HUDEP-2 (cell line): ENCODE data around the gene MBOAT7.
A peak's percentile ranks its signal among the peaks of the same experiment; 100 is the strongest.

ENCODE experiments used
- DNase-seq, 76 experiments: peaks; one replicate each; lab custom pipeline; 2025; ENCODE audit not compliant: unreplicated experiment in 76 of 76; lab: John Stamatoyannopoulos, UW

Gene MBOAT7

DNA sequence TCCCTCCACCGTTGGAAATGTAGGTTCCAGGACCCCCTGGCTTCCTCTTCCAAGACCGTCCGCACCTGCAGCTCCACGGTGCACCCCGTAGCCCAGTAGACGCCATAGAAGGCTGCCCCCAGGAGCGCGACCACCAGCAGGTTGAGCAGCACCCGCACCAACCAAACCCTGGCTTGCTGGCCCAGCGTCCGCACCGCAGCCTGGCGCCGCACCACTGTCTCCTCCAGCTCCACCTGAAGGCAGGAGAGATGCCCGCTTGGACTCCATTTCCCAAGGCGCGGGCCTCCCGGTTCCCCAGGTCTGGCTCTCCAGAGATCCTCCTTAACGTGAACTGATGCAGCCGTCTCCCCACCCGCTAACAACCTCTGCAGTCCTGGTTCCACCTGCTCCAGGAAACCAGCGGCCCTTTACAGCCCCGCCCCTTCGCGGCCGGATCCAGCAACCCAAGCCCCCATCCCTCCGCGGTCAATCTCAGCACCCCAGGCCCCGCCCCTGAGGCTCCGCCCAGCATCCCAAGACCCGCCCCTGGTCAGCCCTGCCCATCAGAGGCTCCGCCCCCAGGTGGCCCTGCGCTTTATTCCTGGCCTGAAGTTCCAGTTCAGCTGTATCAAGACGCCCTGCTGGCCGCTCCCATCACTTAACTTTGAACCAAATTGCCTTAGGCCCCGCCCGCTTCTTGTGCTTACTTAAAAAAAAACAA lies 24.9 kb downstream of the MBOAT7 start:
- DNase-seq, result peak in 50 of 76 experiments; percentile 5 to 74 (median 46)

DNA sequence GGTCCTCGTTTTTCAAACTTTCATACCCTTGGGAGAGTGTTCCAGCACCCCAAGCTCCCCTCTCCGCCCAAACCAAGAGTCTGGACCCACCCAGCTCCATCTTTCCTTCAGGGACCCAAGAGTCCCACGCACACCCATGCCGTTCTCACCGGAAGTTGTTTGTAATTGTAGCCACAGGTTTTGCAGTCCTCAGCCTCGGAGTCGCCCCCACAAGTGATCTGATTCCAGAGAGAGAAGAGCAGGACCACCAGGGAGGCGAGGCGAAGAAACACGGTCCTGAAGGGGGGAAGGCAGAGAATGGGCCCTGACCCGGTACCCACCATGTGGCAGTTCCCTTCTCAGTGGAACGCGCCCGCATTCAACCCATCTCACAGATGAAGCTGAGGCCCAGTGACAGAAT lies 26.5 kb downstream of the MBOAT7 start:
- DNase-seq, result no peak

- peak in 74 of 76 experiments; percentile 59 to 99 (median 92) for DNase-seq
These were observed 27.1 kb downstream of the MBOAT7 start for GRCh38 chr19:54162241-54162805.

GRCh38 chr19:54160854-54161253 lies 28.5 kb downstream of the MBOAT7 start:
- no peak for DNase-seq

DNA sequence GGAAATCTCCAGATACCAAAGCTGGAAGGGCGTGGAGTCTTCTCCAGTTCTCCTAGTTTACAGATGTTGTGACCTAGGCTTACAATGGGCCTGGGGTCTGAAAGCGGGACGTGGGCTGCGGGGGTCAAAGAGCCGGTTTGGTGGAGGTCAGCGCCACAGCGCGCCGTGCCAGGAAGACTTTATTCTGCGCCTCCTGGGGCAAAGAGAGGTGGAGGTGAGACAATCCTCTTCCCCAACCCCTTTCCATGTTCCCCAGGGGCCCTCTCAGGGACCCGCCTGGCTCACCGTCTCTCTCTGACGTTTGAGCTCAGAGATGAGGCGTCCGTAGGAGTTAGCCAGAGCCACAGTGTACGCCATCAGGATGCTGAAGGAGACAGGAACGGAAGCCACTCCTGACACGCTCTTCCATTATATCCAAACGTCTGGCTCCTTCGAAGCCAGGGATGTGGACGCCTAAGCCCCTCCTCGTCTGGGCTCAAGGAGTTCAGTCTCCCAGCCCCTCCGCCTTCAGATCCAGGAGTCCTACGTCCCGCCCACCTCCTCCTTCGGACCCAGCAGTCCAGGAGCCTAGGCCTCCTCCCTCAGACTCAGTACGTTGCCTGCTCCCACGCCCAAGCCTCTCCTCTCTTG lies 29.1 kb downstream of the MBOAT7 start:
- DNase-seq, result peak in 2 of 76 experiments; percentile 39 to 53

- DNase-seq, result peak; percentile 93 to 100 (median 100)
These were observed 29.8 kb downstream of the MBOAT7 start, which contains the start of gene LENG1 for GRCh38 chr19:54159352-54160181. Gene LENG1, minus strand, starts transcription at chr19:54159721. Its CDS starts 26 bp downstream, at chr19:54159695.

GRCh38 chr19:54158812-54159351 lies 30.5 kb downstream of the MBOAT7 start:
- peak in 19 of 76 experiments; percentile 17 to 63 (median 30) for DNase-seq

DNA sequence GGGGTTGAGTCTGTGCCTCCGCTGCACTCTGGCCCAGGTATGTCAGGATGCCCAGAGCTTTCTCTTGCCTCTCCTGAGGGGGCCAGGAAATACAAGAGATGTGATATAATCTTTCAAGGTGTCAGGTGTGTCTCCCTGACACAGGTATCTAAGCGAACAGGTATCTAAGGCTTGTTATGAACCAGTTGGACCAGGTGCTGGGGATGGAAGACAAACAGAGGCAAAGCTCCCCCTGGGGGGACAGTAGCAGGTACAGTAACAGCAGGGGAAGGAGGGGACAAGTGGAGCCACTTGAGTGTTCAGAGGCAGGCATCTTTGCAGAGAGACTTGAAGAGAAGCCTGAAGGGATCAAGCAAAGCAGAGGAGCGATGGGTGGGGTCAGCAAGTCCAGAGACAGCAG lies 32.4 kb downstream of the MBOAT7 start:
- no peak for DNase-seq

DNA sequence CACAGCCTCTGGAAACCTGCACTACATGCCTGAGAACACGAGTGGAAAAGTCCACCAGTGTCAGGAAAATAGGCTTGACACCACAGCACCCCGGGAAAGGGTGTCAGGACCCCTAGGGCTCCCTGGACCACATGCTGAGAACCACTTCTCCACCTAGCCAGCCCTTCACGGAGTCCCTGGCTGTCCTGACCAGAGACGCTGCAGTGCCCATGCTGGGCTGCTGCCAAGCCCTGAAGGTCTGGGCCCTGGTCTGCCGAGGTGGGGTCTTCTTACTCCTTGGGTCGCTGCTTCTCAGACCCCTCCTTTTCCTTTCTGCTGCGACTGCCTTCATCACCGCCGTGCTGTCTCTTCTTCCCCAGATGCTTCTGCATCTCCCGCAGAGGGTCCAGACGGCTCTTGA lies 32.9 kb downstream of the MBOAT7 start:
- DNase-seq, result no peak

DNA sequence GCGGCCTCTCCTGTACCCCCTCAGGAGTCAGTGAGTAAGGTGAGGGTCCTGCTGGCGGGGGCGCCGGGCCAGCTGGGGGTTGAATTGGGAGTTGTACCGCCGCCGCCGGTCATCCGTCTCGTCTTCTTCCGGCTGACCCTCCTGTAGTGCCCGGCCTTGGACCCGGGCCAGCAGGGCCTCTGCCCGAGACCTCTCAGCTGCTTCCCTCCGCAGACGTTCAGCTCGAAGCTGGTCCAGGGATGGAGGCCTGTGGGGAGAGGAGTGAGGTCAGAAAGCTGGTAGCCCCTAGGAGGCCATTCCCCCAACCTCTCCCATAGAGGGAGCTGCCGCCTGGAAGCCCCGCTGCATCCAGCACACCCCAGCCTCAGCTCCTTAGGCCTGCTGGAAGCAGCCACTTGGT lies 33.7 kb downstream of the MBOAT7 start:
- DNase-seq, result no peak

DNA sequence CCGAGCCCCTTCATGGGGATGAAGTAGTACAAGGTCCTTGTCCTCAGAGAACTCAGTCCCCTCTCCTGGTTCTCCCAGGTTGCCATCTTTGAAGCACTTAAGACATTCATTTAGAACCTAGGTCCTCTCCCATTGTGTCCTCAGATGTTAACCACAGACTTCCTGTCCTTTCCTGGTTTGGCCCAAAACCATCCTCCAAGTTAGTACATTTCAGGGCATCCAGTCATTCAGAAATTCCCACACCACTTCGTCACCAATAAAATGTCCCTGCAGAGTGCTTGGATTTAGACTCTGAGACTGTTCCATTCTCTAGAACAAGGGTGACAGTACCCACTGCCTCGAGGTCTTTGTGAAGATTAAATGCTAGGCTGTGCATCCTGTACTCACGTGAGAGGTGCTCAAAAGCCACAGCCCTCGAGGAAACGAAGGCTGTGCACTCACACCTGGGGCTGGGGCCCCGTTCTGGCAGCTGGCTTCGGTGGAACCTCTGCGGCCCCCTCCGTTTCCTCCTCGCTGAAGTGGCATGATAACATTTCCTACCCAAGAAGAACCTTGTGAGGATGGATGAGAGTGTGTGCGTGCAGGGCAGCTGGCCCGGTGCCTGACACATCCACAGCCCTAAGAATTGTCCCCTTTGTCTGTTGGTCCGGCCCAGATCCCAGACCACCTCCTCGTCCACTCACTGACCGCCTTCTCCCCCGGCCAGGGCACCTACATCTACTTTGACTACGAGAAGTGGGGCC lies 34.6 kb downstream of the MBOAT7 start:
- no peak for DNase-seq

DNA sequence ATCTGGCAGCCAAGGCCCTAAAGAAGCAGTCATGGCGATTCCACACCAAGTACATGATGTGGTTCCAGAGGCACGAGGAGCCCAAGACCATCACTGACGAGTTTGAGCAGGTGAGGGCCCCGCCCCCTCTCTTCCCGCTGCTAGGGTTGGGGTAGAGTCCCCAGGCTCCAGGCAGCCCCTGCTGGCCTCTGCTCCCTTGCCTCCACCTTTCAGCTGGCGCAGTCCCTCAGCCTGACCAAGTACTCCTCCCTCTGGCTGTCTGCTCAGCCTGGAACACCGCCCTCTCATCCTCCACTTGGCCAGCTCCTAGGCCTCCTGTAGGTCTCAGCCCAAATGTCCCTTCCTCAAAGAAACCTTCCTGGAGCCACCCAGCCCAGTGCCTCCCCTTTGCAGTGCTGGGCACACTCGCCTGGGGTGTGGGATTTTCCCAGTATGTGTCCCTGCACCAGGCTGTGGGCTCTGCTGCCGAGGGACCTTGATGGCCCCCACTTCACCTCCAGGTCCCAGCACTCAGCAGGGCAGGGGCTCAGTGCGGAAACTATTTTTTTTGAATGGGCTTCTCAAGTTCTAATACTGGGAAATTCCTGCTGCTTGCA lies 35.6 kb downstream of the MBOAT7 start:
- DNase-seq, result no peak

DNA sequence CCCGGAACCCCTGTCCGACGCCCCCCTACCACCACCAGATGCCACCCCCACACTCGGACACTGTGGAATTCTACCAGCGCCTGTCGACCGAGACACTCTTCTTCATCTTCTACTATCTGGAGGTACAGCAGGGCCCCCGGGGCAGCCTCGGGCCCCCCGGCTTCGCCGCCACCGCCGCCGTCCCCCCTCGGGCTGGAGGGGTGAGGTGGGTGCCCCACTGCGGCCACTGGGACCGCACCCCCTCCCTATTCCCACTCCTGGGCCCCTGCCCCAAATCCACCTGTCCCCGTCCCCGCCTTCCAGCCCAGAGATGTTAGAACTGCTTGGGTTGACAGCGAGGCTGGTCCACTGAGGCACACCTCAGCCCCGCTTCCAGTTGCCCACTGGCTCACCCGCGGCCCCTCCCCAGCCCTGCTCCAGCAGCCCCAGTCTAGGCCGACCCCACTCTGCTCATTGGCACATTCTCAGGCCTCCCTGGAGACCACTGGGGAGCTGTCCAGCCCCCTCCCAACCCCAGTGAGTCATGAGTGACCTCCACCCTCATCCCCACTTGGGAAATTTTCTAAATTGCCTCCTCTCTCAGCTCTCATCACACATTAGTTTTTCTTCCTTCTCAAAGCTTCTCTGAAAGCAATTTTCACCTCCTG lies 36.4 kb downstream of the MBOAT7 start:
- no peak for DNase-seq

DNA sequence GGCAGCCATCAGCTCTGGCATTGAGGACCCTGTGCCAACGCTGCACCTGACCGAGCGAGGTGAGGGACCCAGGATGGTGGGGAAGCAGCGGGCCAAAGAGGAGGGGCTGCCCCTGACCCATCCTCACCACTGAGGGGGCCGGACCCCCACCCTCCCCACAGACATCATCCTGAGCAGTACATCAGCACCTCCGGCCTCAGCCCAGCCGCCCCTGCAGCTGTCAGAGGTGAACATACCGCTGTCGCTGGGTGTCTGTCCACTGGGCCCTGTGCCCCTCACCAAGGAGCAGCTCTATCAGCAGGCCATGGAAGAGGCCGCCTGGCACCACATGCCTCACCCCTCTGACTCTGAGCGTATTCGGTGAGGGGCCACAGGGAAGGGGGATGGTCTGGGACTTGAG lies 37.1 kb downstream of the MBOAT7 start:
- DNase-seq, result no peak

- DNase-seq, result no peak
These were observed 37.9 kb downstream of the MBOAT7 start for GRCh38 chr19:54151362-54152035.

DNA sequence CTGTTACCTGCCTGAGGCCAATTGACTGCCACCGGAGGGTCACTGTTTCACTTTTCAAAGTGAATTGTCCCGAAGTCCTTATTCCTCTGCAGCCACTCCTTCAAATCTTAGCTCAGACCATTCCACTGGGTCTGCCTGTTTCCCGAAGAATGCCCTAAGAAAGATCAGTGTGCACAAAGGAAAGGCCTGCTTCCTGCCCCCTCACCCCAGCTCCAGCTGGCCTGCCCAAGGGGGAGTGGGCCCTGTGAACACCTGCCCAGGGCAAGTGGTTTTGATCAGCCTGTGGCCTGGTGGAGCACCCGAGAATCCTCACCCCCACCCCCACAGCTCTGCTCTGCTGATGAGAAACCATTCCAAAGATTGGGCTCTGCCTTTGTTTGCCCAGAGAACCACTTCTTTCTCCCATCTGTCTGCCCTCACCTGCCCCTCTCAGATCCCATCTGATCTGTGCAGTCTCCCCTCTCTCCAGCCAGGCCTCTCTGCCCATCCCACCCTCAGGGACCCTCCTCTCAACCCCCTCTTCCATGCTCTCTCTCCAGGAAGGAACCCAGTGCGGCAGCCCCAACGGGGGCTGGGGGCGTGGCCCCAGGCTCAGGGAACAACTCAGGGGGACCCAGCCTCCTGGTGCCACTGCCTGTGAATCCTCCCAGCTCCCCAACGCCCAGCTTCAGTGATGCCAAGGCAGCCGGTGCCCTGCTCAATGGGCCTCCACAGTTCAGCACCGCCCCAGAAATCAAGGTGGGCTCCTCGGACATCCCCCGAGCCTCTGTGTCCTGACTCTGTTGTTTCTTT lies 40.2 kb downstream of the MBOAT7 start:
- DNase-seq, result no peak

DNA sequence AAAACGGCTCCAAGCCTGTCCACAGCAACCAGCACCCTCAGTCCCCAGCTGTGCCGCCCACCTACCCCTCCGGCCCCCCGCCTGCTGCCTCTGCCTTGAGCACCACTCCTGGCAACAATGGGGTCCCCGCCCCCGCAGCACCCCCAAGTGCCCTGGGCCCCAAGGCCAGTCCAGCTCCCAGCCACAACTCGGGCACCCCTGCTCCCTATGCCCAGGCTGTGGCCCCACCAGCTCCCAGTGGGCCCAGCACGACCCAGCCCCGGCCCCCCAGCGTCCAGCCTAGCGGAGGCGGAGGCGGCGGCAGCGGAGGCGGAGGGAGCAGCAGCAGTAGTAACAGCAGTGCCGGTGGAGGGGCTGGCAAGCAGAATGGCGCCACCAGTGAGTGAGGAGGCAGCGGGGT lies 41.2 kb downstream of the MBOAT7 start:
- DNase-seq, result no peak

DNA sequence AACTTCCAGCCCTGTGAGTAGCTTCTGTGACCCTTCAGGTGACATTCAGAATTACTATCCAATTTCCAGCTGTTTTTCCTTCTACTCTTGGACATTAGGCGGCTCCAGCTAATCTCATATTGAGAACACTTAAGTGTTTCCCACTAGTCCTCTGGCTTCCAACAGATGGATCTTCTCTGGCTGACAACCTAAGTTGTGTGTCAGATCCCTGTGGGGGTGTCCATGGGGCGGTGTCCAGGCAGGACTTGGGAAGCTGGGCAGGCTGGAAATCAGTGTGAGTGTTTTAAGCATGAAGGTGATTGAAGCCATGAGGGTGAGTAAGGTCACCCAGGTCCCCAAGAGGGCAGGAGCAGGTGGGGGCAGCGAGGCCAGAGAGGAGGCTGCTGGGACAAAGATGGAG lies 41.7 kb downstream of the MBOAT7 start:
- no peak for DNase-seq
